Right ventricle myocardium superior (tissue), 1 donor: ENCODE measurements around the gene WNT2. TPM values are rescaled to one million over a fixed set of nuclear protein-coding genes. Genes with fewer than 3 reads are reported as not detected.
"Not testable (repeated sequence)": the region's sequence is repeated elsewhere in the genome, so short reads cannot be mapped to it uniquely, and the experiment has no call there.

Experiments used
- ATAC-seq: fragments of 200-7000 bp; cut with Tn5 transposase; one replicate; pipeline ENCODE4 v1.9.1; 2020; ENCODE audit warnings: mild to moderate bottlenecking; ENCODE audit not compliant: poor library complexity
- DNase-seq: peaks from one replicate; pipeline ENCODE4 v3.0.0-alpha.2; 2020
- intact Hi-C: fragments of 100-400 bp; cut with DNase I; formaldehyde crosslinking; loops from one replicate; pipeline ENCODE4 v1.11.2; 2022
- total RNA-seq: library from RNA; stranded (reverse); fragmentation: NEBNext Ultra II Directional; extraction: Animal tissue kit (Norgen Biotek cat#: 25700); gene quantifications from one replicate; pipeline ENCODE4 v1.2.1, GENCODE V29; 2021
- donor health status: DM: no; HTN: yes; CAD: no; lungs with severe emphysema.

The WNT2 gene
- total RNA-seq, 1 donor from 2014 or later, result not detected

GRCh38 chr7:117313582-117313981, 9.3 kb downstream of the WNT2 start:
- ATAC-seq (no peak), DNase-seq (no peak)
- intact Hi-C loops, result no loop called here

- intact Hi-C loops, result no loop called here
- DNase-seq (no peak), ATAC-seq (no peak)
Measured at GRCh38 chr7:117312593-117313580, 10.0 kb downstream of the WNT2 start.

GRCh38 chr7:117308891-117309290, 14.0 kb downstream of the WNT2 start:
- ATAC-seq, result no peak
- DNase-seq, result no peak
- intact Hi-C loops, result no loop called here

- ATAC-seq, result no peak
- no peak for DNase-seq
- intact Hi-C loops, result no loop called here
Measured at GRCh38 chr7:117302396-117302795, 20.5 kb downstream of the WNT2 start.

GRCh38 chr7:117300506-117300905, 22.4 kb downstream of the WNT2 start:
- DNase-seq, intact Hi-C loops, ATAC-seq: not testable (repeated sequence)

GRCh38 chr7:117297606-117298005, 25.3 kb downstream of the WNT2 start:
- ATAC-seq, result no peak
- intact Hi-C loops, result no loop called here
- no peak for DNase-seq

GRCh38 chr7:117296066-117296465, 26.8 kb downstream of the WNT2 start:
- ATAC-seq, result no peak
- intact Hi-C loops, result no loop called here
- DNase-seq, result no peak

- ATAC-seq (no peak), DNase-seq (no peak)
- intact Hi-C loops, result no loop called here
Measured at GRCh38 chr7:117285826-117286225, 37.0 kb downstream of the WNT2 start.

- ATAC-seq (no peak), DNase-seq (no peak)
- intact Hi-C loops, result no loop called here
Measured at GRCh38 chr7:117284692-117285091, 38.2 kb downstream of the WNT2 start.

GRCh38 chr7:117283779-117284178, 39.1 kb downstream of the WNT2 start:
- no peak for ATAC-seq
- intact Hi-C loops, result no loop called here
- no peak for DNase-seq

- ATAC-seq, result no peak
- intact Hi-C loops, result no loop called here
- DNase-seq, result no peak
Measured at GRCh38 chr7:117283371-117283770, 39.5 kb downstream of the WNT2 start.

- intact Hi-C loops, result no loop called here
- ATAC-seq (no peak), DNase-seq (no peak)
Measured at GRCh38 chr7:117282239-117282812, 40.5 kb downstream of the WNT2 start.

- ATAC-seq, result no peak
- intact Hi-C loops, result no loop called here
- no peak for DNase-seq
Measured at GRCh38 chr7:117281562-117281961, 41.3 kb downstream of the WNT2 start.

- no peak for DNase-seq
- intact Hi-C loops, result no loop called here
Measured at GRCh38 chr7:117279931-117280557, 42.8 kb downstream of the WNT2 start.

GRCh38 chr7:117279203-117279602, 43.7 kb downstream of the WNT2 start:
- ATAC-seq (no peak), DNase-seq (no peak)
- intact Hi-C loops, result no loop called here

More at GRCh38 chr7:117279931-117280557, 42.8 kb downstream of the WNT2 start:
- ATAC-seq, result no peak

GRCh38 chr7:117278040-117278439, 44.8 kb downstream of the WNT2 start:
- DNase-seq (no peak), ATAC-seq (no peak)
- intact Hi-C loops, result no loop called here

GRCh38 chr7:117277576-117277975, 45.3 kb downstream of the WNT2 start:
- no peak for ATAC-seq

GRCh38 chr7:117274951-117275350, 47.9 kb downstream of the WNT2 start:
- no peak for DNase-seq
- ATAC-seq, result no peak
- intact Hi-C loops, result no loop called here

More at GRCh38 chr7:117277576-117277975, 45.3 kb downstream of the WNT2 start:
- intact Hi-C loops, result no loop called here
- DNase-seq, result no peak

- no peak for ATAC-seq
- intact Hi-C loops, result no loop called here
- DNase-seq, result no peak
Measured at GRCh38 chr7:117273814-117274225, 49.0 kb downstream of the WNT2 start.

GRCh38 chr7:117273325-117273724, 49.5 kb downstream of the WNT2 start:
- no peak for DNase-seq
- no peak for ATAC-seq
- intact Hi-C loops, result no loop called here
